ENCODE data around the gene AFAP1.

GRCh38 chr4:7711307-7711963 is 228.2 kb downstream of the AFAP1 start:
- TF ChIP-seq GATA3 (IDR thresholded peaks at IDR 0.05; ENCODE audit: low read depth, low read length) (no peak), GATA2 (IDR thresholded peaks at IDR 0.05; ENCODE audit: low read depth, low read length) (no peak)

All from SH-SY5Y (cell line).